Measurements from ENCODE around the gene SLC19A1. TPM values are rescaled to one million over a fixed set of nuclear protein-coding genes. Genes with fewer than 3 reads are reported as not detected.
"Not testable (repeated sequence)": the region's sequence is repeated elsewhere in the genome, so short reads cannot be mapped to it uniquely, and the experiment has no call there.

The SLC19A1 gene
- total RNA-seq, 1 donor from 2014 or later = 4.5 TPM

- Histone ChIP-seq H3K4me3 (ENCODE audit: low read depth, low read length) (no peak overlapping the region), H3K27me3 (ENCODE audit: control insufficient read depth, insufficient read depth, low read length) (no peaks in the 10 kb centered on the region), H3K36me3 (ENCODE audit: control insufficient read depth, insufficient read depth, low read length) (no peaks in the 10 kb centered on the region)
- DNase-seq (ENCODE audit: low read depth) (no peak), FAIRE-seq (no peak)
- TF ChIP-seq CTCF (IDR thresholded peaks at IDR 0.05; ENCODE audit: insufficient read depth, low read length, severe bottlenecking) = no peak
Observed at GRCh38 chr21:45506241-45506817, 35.9 kb downstream of the SLC19A1 start.

GRCh38 chr21:45505416-45506021 lies 36.7 kb downstream of the SLC19A1 start:
- H3K4me3 ChIP-seq (ENCODE audit: low read depth, low read length) = no peak overlapping the region
- no peak for FAIRE-seq

GRCh38 chr21:45504516-45505415 lies 37.5 kb downstream of the SLC19A1 start:
- DNase-seq (ENCODE audit: low read depth) (no peak), FAIRE-seq (no peak)
- no peak overlapping the region for H3K4me3 ChIP-seq (ENCODE audit: low read depth, low read length)
- no peak for TF ChIP-seq CTCF (IDR thresholded peaks at IDR 0.05; ENCODE audit: insufficient read depth, low read length, severe bottlenecking)
- H3K27me3 ChIP-seq (ENCODE audit: control insufficient read depth, insufficient read depth, low read length) = no peaks in the 10 kb centered on the region
- H3K36me3 ChIP-seq (ENCODE audit: control insufficient read depth, insufficient read depth, low read length) = no peaks in the 10 kb centered on the region

More at GRCh38 chr21:45505416-45506021, 36.7 kb downstream of the SLC19A1 start:
- Histone ChIP-seq H3K27me3 (ENCODE audit: control insufficient read depth, insufficient read depth, low read length) (no peaks in the 10 kb centered on the region), H3K36me3 (ENCODE audit: control insufficient read depth, insufficient read depth, low read length) (no peaks in the 10 kb centered on the region)
- no peak for DNase-seq (ENCODE audit: low read depth)
- TF ChIP-seq CTCF (IDR thresholded peaks at IDR 0.05; ENCODE audit: insufficient read depth, low read length, severe bottlenecking) = no peak

- no peaks in the 10 kb centered on the region for H3K27me3 ChIP-seq (ENCODE audit: control insufficient read depth, insufficient read depth, low read length)
- no peak overlapping the region for H3K4me3 ChIP-seq (ENCODE audit: low read depth, low read length)
- TF ChIP-seq CTCF (IDR thresholded peaks at IDR 0.05; ENCODE audit: insufficient read depth, low read length, severe bottlenecking) = no peak
- no peaks in the 10 kb centered on the region for H3K36me3 ChIP-seq (ENCODE audit: control insufficient read depth, insufficient read depth, low read length)
- FAIRE-seq (no peak), DNase-seq (ENCODE audit: low read depth) (no peak)
Observed at GRCh38 chr21:45504021-45504515, 38.2 kb downstream of the SLC19A1 start.

- FAIRE-seq; H3K27me3 ChIP-seq (ENCODE audit: control insufficient read depth, insufficient read depth, low read length); H3K4me3 ChIP-seq (ENCODE audit: low read depth, low read length); H3K36me3 ChIP-seq (ENCODE audit: control insufficient read depth, insufficient read depth, low read length); DNase-seq (ENCODE audit: low read depth): not testable (repeated sequence)
Observed at GRCh38 chr21:45503226-45503625, 39.0 kb downstream of the SLC19A1 start.

- no peak for FAIRE-seq
- no peak overlapping the region for H3K4me3 ChIP-seq (ENCODE audit: low read depth, low read length)
- no peaks in the 10 kb centered on the region for H3K27me3 ChIP-seq (ENCODE audit: control insufficient read depth, insufficient read depth, low read length)
- no peak for DNase-seq (ENCODE audit: low read depth)
- H3K36me3 ChIP-seq (ENCODE audit: control insufficient read depth, insufficient read depth, low read length) = no peaks in the 10 kb centered on the region
- no peak for TF ChIP-seq CTCF (IDR thresholded peaks at IDR 0.05; ENCODE audit: insufficient read depth, low read length, severe bottlenecking)
Observed at GRCh38 chr21:45502600-45502999, 39.6 kb downstream of the SLC19A1 start.

Measured in bronchial epithelial cell (primary cell).